CD4-positive, alpha-beta T cell treated with Interleukin-17A for 1 hour (primary cell): ENCODE measurements around the gene RPL14.

Experiments used
- DNase-seq: peaks from one replicate; pipeline ENCODE4 v3.0.0-alpha.2; 2020

RPL14 gene

DNA sequence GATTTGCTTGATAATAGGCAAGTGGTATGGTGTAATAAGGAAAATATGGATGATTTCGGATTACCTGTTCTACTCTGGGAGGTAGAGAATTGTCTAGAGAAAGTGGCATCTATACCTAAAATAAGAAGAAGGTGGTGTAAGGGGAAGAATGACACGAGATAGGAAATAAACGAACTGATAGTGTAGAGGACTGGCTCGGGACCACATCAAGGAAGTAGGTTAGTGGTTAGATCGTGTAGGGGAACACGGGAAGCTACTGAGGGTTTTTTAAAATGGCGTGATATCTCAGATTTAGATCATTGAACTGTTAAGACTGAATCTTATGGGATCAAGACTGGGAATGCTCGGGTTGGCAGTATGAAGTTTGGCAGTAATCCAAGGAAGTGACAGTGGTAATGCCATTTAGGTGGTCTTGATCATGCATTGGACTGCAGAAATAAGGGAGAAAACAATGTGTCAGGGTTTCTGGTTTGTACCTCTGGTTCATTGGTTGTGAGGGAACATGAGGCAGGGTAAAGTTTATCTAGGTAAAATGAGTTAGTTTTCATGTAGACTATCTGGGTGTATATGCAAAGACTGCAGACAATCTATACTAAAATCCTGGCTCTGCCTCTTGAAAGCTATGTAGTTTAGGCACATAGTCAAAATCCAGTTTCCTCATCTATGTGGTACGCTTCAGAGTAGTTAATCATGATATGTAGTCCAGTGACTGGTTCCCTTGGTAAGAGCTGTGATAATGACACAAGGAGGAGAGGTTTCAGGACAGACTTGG lies 7.4 kb downstream of the RPL14 start:
- peak; percentile 63 for DNase-seq

DNA sequence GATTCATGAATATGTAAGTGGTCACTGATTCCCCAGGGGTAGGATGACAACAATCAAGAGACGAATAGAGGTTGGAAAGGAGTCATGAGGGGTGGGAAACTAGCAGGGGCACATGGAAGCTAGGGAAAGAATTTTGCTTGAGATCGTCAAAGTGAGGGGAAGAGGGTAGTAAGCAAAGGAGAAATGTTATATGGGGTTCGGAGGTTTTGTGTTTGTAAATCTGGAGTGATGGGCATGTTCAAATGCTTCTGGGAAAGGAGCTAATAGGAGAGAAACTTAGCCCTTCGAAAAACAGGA lies 7.9 kb downstream of the RPL14 start:
- DNase-seq, result no peak

DNA sequence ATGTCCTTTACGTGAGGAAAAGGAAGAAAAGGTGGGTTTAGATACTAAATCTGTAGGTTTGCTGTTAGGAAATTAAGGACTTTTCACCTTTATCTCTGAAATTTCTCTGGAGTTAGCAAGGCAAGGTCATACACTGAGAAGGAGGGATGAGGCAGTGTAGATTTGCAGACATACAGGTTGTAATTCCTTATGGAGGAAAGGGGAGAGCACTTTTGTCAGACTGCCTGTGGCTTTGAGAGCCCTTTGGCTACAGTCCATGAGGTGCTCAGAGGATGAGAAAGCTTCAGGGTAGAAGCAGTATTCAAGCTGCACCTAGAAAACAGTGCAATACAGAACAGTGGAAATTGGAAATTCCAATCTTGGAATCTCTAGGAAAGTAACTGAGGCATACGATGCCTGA lies 8.3 kb downstream of the RPL14 start:
- DNase-seq, result no peak

DNA sequence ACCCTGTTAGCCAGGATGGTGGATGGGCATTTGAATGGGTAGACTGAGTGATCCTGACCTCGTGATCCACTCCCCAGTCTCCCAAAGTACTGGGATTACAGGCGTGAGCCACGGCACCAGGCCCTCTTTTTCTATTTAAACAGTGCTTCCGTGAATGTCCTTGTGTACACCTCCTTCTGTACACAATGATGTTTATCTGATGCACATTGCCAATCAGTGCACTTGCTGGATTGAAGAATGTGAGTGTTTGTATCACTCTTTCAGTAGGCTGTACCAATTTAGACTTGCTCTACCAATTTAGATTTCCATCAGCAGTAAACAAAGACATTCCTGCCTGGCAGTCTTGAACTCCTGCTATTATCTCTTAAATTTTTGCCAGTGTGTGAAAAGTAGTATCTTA lies 10.9 kb downstream of the RPL14 start:
- no peak for DNase-seq

DNA sequence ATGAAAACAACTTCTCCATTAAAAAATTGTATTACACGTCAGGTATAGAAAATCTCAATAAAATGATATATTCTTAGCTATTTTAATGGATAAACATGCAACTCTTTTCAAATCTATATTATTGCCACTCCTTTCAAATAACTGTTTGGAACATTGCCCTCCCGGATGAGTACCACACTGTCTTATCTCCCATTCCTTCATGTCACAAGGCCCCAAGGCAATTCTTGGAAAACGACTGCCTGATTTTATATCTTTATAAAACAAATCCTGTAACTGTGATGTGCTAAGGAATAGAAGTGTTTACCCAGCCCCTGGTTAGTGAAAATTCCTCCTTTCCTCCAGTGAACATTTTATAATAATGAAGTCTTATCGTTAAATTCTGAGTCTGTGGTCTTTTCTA lies 13.6 kb downstream of the RPL14 start:
- DNase-seq, result no peak

DNA sequence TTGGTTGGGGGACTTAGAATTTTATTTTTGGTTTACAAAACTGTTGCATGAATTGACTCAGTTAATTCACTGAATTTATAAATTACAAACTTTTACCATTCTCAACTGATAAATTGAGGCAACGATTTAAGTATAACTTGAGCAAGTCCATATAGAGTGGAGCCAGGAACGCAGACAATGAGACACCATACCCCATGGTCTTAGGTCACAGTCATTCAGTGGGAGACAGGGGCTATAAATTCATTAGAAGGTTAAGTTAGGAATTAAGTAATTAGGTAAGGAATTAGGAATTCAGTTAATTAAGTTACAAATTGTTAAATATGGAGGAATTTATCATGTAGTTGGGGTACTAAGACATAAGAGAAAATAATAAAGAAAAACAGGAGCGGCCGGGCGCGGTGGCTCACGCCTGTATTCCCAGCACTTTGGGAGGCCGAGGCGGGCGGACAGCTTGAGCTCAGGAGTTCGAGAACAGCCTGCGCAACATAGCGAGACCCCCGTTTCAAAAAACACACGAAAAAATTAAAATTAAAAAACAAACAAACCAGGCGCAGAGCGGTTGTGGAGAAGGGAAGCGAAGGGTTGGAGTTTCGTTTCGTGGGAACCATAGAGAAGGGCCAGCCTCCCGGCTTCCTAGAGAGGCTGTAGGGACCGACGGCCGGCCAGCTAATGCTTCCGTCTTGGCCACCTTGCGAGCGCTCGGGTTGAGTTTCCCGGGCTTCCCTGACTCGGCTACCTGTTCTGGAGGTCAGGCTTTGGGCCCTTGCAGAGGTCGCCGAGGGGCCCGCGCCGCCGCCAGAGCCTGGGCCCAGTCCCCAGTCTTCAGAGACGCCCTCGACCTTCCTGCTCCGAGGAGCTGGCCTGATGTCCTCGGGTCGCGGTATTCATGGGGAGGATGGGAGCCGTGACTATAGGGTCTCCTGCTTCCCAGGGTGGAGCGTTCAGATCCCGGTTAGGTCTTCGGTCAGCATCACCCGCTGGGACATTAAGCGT lies 19.6 kb downstream of the RPL14 start, which contains the start of gene ZNF619:
ZNF619 (plus strand) TSS at position 645 of the 993 bp plus-strand sequence. CDS start 858 bp downstream, outside the sequence.
- peak; percentile 79 for DNase-seq

- DNase-seq, result no peak
Measured at GRCh38 chr3:40477666-40478065, 20.5 kb downstream of the RPL14 start.

- DNase-seq, result no peak
Measured at GRCh38 chr3:40487172-40487571, 30.0 kb downstream of the RPL14 start.

DNA sequence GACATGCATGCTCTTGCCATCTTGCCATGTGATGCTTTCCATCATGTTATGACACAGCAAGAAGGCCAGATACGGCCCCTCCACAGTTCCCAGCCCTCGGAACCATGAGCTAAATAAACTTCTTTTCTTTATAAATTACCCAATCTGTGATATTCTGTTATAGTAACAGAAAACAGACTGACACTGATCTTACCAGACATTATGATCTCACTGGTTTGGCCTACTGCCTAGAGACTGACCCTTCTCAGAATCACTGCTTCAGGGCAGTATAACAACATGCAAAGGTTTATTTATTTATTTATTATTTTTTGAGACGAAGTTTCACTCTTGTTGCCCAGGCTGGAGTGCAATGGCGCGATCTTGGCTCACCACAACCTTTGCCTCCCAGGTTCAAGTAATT lies 33.8 kb downstream of the RPL14 start:
- no peak for DNase-seq

- no peak for DNase-seq
Measured at GRCh38 chr3:40494698-40495097, 37.6 kb downstream of the RPL14 start.

- no peak for DNase-seq
Measured at GRCh38 chr3:40497288-40497687, 40.1 kb downstream of the RPL14 start.

GRCh38 chr3:40499952-40500351 lies 42.8 kb downstream of the RPL14 start:
- DNase-seq, result no peak

DNA sequence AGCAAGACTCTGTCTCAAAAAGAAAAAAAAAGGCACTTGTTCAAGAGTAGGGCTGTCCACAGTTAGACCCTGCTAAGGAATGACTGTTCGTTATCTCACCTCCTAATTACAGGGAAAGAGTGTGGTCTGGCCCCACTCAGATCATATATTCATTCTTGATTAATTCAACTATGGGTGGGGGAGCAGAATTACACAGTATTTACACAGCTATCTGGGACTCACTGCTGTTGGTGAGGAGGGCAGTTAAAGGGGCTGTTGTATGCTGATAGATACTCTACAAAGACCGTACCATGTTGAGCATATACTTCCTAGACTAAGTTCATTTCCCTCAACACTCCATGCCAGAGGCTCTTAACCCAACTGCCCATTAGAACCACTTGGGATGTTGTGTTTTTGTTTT lies 44.9 kb downstream of the RPL14 start:
- DNase-seq, result no peak

GRCh38 chr3:40504636-40505430 lies 47.7 kb downstream of the RPL14 start:
- DNase-seq, result no peak

GRCh38 chr3:40505599-40506462 lies 48.7 kb downstream of the RPL14 start, which contains the start of gene ZNF620:
ZNF620 (plus strand) TSS chr3:40506039; CDS start chr3:40506353, 314 bp downstream.
- DNase-seq, result peak; percentile 69

DNA sequence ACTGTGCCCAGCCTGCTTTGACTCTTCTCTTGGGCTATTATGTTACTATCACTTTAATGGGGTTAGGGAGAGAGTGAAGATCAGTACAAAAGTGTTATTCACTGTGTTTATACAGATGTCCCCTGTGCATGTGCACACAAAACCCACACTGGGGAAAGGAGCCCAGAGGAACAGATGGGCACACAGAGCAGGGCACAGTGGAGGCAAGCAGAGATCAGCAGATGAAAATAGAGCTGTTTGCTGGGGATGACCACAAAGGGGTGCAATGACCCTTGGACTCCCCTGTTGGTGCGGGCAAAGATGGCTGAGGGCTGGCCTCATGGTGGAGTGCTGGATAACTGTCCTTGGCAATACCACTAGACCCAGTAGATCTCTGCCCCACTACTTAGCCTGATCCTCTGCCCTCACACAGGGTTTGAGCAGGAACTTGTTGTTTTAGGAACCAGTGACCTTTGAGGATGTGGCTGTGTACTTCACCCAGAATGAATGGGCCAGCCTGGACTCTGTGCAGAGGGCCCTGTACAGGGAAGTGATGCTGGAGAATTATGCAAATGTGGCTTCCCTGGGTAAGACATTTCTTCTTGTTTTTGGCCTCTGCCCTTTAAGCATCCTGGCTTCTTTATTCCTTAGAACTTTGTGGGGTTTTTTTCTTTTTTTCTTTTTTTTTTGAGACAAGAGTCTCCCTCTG lies 54.0 kb downstream of the RPL14 start:
- no peak for DNase-seq

DNA sequence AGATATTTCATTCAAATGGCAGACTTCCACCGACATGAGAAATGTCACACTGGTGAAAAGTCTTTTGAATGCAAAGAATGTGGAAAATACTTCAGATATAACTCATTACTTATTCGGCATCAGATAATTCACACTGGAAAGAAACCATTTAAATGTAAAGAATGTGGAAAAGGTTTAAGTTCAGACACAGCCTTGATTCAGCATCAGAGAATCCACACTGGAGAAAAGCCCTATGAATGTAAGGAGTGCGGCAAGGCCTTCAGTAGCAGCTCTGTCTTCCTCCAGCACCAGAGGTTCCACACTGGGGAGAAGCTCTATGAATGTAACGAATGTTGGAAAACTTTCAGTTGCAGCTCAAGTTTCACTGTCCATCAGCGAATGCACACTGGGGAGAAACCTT lies 59.1 kb downstream of the RPL14 start:
- no peak for DNase-seq

- no peak for DNase-seq
Measured at GRCh38 chr3:40518067-40518466, 60.9 kb downstream of the RPL14 start.
